NCI-H1694 (cell line): Measurements from ENCODE around the gene PAM.
"Not testable (repeated sequence)": the region's sequence is repeated elsewhere in the genome, so short reads cannot be mapped to it uniquely, and the experiment has no call there.

Source experiments
- DNase-seq: peaks from one replicate; lab custom pipeline; 2025; lab: John Stamatoyannopoulos, UW

The PAM gene

GRCh38 chr5:102902647-102903046 lies 147.5 kb downstream of the PAM start:
- DNase-seq = no peak

GRCh38 chr5:102903074-102903871 lies 148.2 kb downstream of the PAM start:
- DNase-seq = no peak

GRCh38 chr5:102905056-102905455 lies 150.0 kb downstream of the PAM start:
- no peak for DNase-seq

GRCh38 chr5:102907099-102907498 lies 152.0 kb downstream of the PAM start:
- not testable (repeated sequence) for DNase-seq

GRCh38 chr5:102910240-102911226 lies 155.4 kb downstream of the PAM start:
- DNase-seq = no peak

GRCh38 chr5:102911973-102912372 lies 156.9 kb downstream of the PAM start:
- DNase-seq = no peak

- no peak for DNase-seq
These were observed 161.0 kb downstream of the PAM start for GRCh38 chr5:102916109-102916508.

- no peak for DNase-seq
These were observed 164.0 kb downstream of the PAM start for GRCh38 chr5:102918986-102919610.

- DNase-seq = no peak
These were observed 165.7 kb downstream of the PAM start for GRCh38 chr5:102920762-102921161.

GRCh38 chr5:102921341-102922044 lies 166.4 kb downstream of the PAM start:
- no peak for DNase-seq

GRCh38 chr5:102922111-102922720 lies 167.1 kb downstream of the PAM start:
- DNase-seq = no peak

GRCh38 chr5:102922799-102923477 lies 167.8 kb downstream of the PAM start:
- no peak for DNase-seq

GRCh38 chr5:102924963-102925362 lies 169.9 kb downstream of the PAM start:
- DNase-seq = no peak

GRCh38 chr5:102927007-102927406 lies 171.9 kb downstream of the PAM start:
- no peak for DNase-seq

GRCh38 chr5:102930244-102930643 lies 175.1 kb downstream of the PAM start:
- DNase-seq = no peak

- no peak for DNase-seq
These were observed 176.1 kb downstream of the PAM start for GRCh38 chr5:102931085-102931725.

GRCh38 chr5:102932781-102933180 lies 177.7 kb downstream of the PAM start:
- no peak for DNase-seq

- no peak for DNase-seq
These were observed 178.2 kb downstream of the PAM start for GRCh38 chr5:102933316-102933715.

GRCh38 chr5:102933721-102934459 lies 178.8 kb downstream of the PAM start:
- DNase-seq = no peak

GRCh38 chr5:102937894-102938293 lies 182.8 kb downstream of the PAM start:
- DNase-seq = no peak
